GM12878 (cell line): ENCODE data around the gene ACTR1A. TPM values are rescaled to one million over a fixed set of nuclear protein-coding genes. Genes with fewer than 3 reads are reported as not detected.
A peak's percentile ranks its signal among the peaks of the same experiment; 100 is the strongest.

ENCODE experiments used
- BACH1 ChIP-seq: fragments of 450-650 bp; IDR thresholded peaks from 2 replicates; pipeline ENCODE4 v1.6.1; 2017; ENCODE audit warnings: mild to moderate bottlenecking, borderline replicate concordance
- BHLHE40 ChIP-seq, 2 experiments: fragments of 450-650 bp in 1 of 2; IDR thresholded peaks; 2 replicates each; pipeline ENCODE4 v1.6.1; 2011 to 2017; ENCODE audit warnings: low read depth in 2 of 2, borderline replicate concordance in 1 of 2, improper control_type of control experiment in 1 of 2, low read length in 1 of 2, mild to moderate bottlenecking in 1 of 2
- CEBPZ ChIP-seq: fragments of 150-350 bp; IDR thresholded peaks from 2 replicates; pipeline ENCODE4 v1.6.1; 2016; ENCODE audit warnings: low read depth, low read length
- EZH2 ChIP-seq: IDR thresholded peaks from 2 replicates; pipeline ENCODE4 v1.6.1; 2012; ENCODE audit warnings: low read depth, mild to moderate bottlenecking, control low read depth, inconsistent platforms, low read length, borderline replicate concordance; ENCODE audit not compliant: control insufficient read depth
- FOS ChIP-seq: IDR thresholded peaks from 3 replicates; pipeline ENCODE4 v1.6.1; 2011; ENCODE audit warnings: borderline replicate concordance; ENCODE audit not compliant: insufficient read length; ENCODE audit errors: extremely low read depth
- FOXM1 ChIP-seq: IDR thresholded peaks from 2 replicates; pipeline ENCODE4 v1.6.1; 2012; ENCODE audit warnings: low read depth, mild to moderate bottlenecking, inconsistent platforms, low read length, moderate library complexity
- GABPA ChIP-seq: IDR thresholded peaks from 2 replicates; pipeline ENCODE4 v1.6.1; 2014; ENCODE audit warnings: antibody characterized with exemption, low read depth, mild to moderate bottlenecking, inconsistent platforms
- HCFC1 ChIP-seq: fragments of 150-350 bp; IDR thresholded peaks from 2 replicates; pipeline ENCODE4 v1.6.1; 2014; ENCODE audit warnings: low read length
- IRF4 ChIP-seq: IDR thresholded peaks from 2 replicates; pipeline ENCODE4 v1.6.1; 2011; ENCODE audit warnings: low read depth, low read length
- JUNB ChIP-seq: IDR thresholded peaks from 2 replicates; pipeline ENCODE4 v1.6.1; 2016; ENCODE audit warnings: antibody characterized with exemption, mild to moderate bottlenecking
- LARP7 ChIP-seq: fragments of 450-650 bp; IDR thresholded peaks from 2 replicates; pipeline ENCODE4 v1.6.1; 2017; ENCODE audit warnings: mild to moderate bottlenecking
- NFYA ChIP-seq: IDR thresholded peaks from 2 replicates; pipeline ENCODE4 v1.6.1; 2011; ENCODE audit warnings: low read depth, mild to moderate bottlenecking, low read length, improper control_type of control experiment, borderline replicate concordance
- NKRF ChIP-seq: fragments of 450-650 bp; conservative IDR thresholded peaks from 2 replicates; pipeline ENCODE4 v1.6.1; 2017; ENCODE audit warnings: mild to moderate bottlenecking, moderate library complexity
- NR2F1 ChIP-seq: fragments of 450-650 bp; conservative IDR thresholded peaks from 2 replicates; pipeline ENCODE4 v1.6.1; 2017; ENCODE audit warnings: mild to moderate bottlenecking
- NRF1 ChIP-seq: conservative IDR thresholded peaks from 2 replicates; pipeline ENCODE4 v1.6.1; 2011; ENCODE audit warnings: mild to moderate bottlenecking, low read depth, low read length, improper control_type of control experiment
- PAX5 ChIP-seq: IDR thresholded peaks from 2 replicates; pipeline ENCODE4 v1.6.1; 2011; ENCODE audit warnings: low read depth, low read length, borderline replicate concordance
- RFX5 ChIP-seq: IDR thresholded peaks from 2 replicates; pipeline ENCODE4 v1.6.1; 2011; ENCODE audit warnings: low read depth, low read length, improper control_type of control experiment
- SKIL ChIP-seq: fragments of 450-650 bp; IDR thresholded peaks from 2 replicates; pipeline ENCODE4 v1.6.1; 2017; ENCODE audit warnings: mild to moderate bottlenecking, low read depth, inconsistent platforms; ENCODE audit not compliant: poor library complexity, severe bottlenecking
- SREBF1 ChIP-seq: IDR thresholded peaks from 2 replicates; pipeline ENCODE4 v1.6.1; 2012; ENCODE audit warnings: mild to moderate bottlenecking, low read length
- STAT3 ChIP-seq: IDR thresholded peaks from 2 replicates; pipeline ENCODE4 v1.6.1; 2011; ENCODE audit warnings: low read depth, low read length, improper control_type of control experiment
- WRNIP1 ChIP-seq: IDR thresholded peaks from 2 replicates; pipeline ENCODE4 v1.6.1; 2011; ENCODE audit warnings: low read depth, low read length, improper control_type of control experiment, borderline replicate concordance
- ZNF207 ChIP-seq: fragments of 450-650 bp; IDR thresholded peaks from 2 replicates; pipeline ENCODE4 v1.6.1; 2014; ENCODE audit warnings: antibody characterized with exemption, mild to moderate bottlenecking, borderline replicate concordance
- ZNF622 ChIP-seq: fragments of 450-650 bp; IDR thresholded peaks from 2 replicates; pipeline ENCODE4 v1.6.1; 2017; ENCODE audit warnings: mild to moderate bottlenecking, inconsistent platforms
- ZSCAN29 ChIP-seq: fragments of 450-650 bp; IDR thresholded peaks from 2 replicates; pipeline ENCODE4 v1.6.1; 2017; ENCODE audit warnings: mild to moderate bottlenecking, moderate library complexity
- polyA plus RNA-seq, 11 experiments: library from polyadenylated mRNA; depleted of rRNA in 4 of 11; unstranded in 6 of 11; stranded (reverse) in 5 of 11; fragments of >200 nt; fragmentation: Nextera tagmentation in 4 of 11; fragmentation: Illumina TruSeq in 1 of 11; extraction: Ambion mirVana in 4 of 11; extraction: Trizol in 1 of 11; gene quantifications; 1 replicate in 1 of 11; 2 replicates in 10 of 11; pipeline versions ENCODE4 v1.2.1 to v1.2.3, GENCODE V29; 2011 to 2016; ENCODE audit warnings: inconsistent platforms in 2 of 11, missing spikeins in 2 of 11, low read depth in 1 of 11
- total RNA-seq, 4 experiments: library from RNA; depleted of rRNA in 3 of 4; stranded (reverse); fragments of >200 nt in 3 of 4; fragmentation: Illumina TruSeq in 1 of 4; extraction: Trizol in 1 of 4; gene quantifications; 2 replicates each; pipeline versions ENCODE4 v1.2.1 to v1.2.3, GENCODE V29; 2013 to 2021

Gene ACTR1A
- total and polyA plus RNA-seq, 10 of the 15 experiments (the other 5 are each of a cell fraction or from before 2014, with no cell fraction given), result 43.0 to 110 (median 78.9) TPM

- TF ChIP-seq CEBPZ, result no peak
- 0 out of 2 replicates have a peak, but pooled peaks have one; percentile 51 for TF ChIP-seq BACH1
- TF ChIP-seq FOS, result no peak
- peak; percentile 93 for TF ChIP-seq HCFC1
- TF ChIP-seq SREBF1, result peak; percentile 82
- peak; percentile 63 for TF ChIP-seq LARP7
- no peak for TF ChIP-seq RFX5
- TF ChIP-seq JUNB, result peak; percentile 81
- TF ChIP-seq GABPA, result peak; percentile 39
- 0 out of 4 replicates have a peak, but pooled peaks of 1 of the 2 experiments have one; percentile 5 for TF ChIP-seq BHLHE40 (IDR thresholded peaks at IDR 0.05; ENCODE audit: borderline replicate concordance in 1 of 2, low read depth in 2 of 2, low read length in 1 of 2)
- no peak for TF ChIP-seq SKIL
- 0 out of 2 replicates have a peak, but pooled peaks have one; percentile 27 for TF ChIP-seq STAT3
- TF ChIP-seq PAX5, result 0 out of 2 replicates have a peak, but pooled peaks have one; percentile 5
- no peak for TF ChIP-seq ZNF622
- no peak for TF ChIP-seq NFYA
- TF ChIP-seq EZH2, result no peak
- no peak for TF ChIP-seq ZSCAN29
- TF ChIP-seq WRNIP1, result peak; percentile 56; the same call in 1 of the 2 replicates
- TF ChIP-seq NRF1, result peak; percentile 55
- peak; percentile 92 for TF ChIP-seq NKRF
- no peak for TF ChIP-seq IRF4
- no peak for TF ChIP-seq FOXM1
- no peak for TF ChIP-seq NR2F1
- TF ChIP-seq ZNF207, result peak; percentile 66; the same call in 1 of the 2 replicates
Measured at GRCh38 chr10:102502337-102503151, at the start of gene ACTR1A (continued).
